HepG2 (cell line): ENCODE results near the gene KCTD21. TPM values are rescaled to one million over a fixed set of nuclear protein-coding genes. Genes with fewer than 3 reads are reported as not detected.

Experiments
- ETV5 ChIP-seq: IDR thresholded peaks from 2 replicates; pipeline ENCODE4 v1.6.1; 2018; ENCODE audit warnings: missing biosample characterization, missing genetic modification reagents, inconsistent platforms, borderline replicate concordance
- GATAD2A ChIP-seq: IDR thresholded peaks from 2 replicates; pipeline ENCODE4 v1.6.1; 2016
- HOXA3 ChIP-seq: sonication (generic); formaldehyde crosslinking; IDR thresholded peaks from 2 replicates; pipeline ENCODE4 v1.5.0; 2020; ENCODE audit warnings: missing genetic modification reagents
- POLR2G ChIP-seq: fragments of 200-400 bp; formaldehyde crosslinking; IDR thresholded peaks from 2 replicates; pipeline ENCODE4 v1.6.1; 2018; ENCODE audit warnings: mild to moderate bottlenecking, low read depth, low read length, moderate library complexity
- SCMH1 ChIP-seq: sonication (generic); formaldehyde crosslinking; IDR thresholded peaks from 2 replicates; pipeline ENCODE4 v1.9.0; 2021; ENCODE audit warnings: missing genetic modification reagents, mild to moderate bottlenecking, borderline replicate concordance
- TFE3 ChIP-seq: IDR thresholded peaks from 2 replicates; pipeline ENCODE4 v1.6.1; 2016
- ZBTB20 ChIP-seq: sonication (generic); formaldehyde crosslinking; IDR thresholded peaks from 2 replicates; pipeline ENCODE4 v1.8.1; 2023; ENCODE audit warnings: missing genetic modification reagents, low read depth, mild to moderate bottlenecking, borderline replicate concordance
- ZKSCAN8 ChIP-seq: IDR thresholded peaks from 2 replicates; pipeline ENCODE4 v1.6.1; 2016; ENCODE audit warnings: borderline replicate concordance, missing genetic modification reagents, missing compliant biosample characterization
- ZSCAN21 ChIP-seq: sonication (generic); formaldehyde crosslinking; IDR thresholded peaks from 2 replicates; pipeline ENCODE4 v1.8.0; 2022; ENCODE audit warnings: mild to moderate bottlenecking, missing genetic modification reagents, moderate library complexity, borderline replicate concordance
- polyA plus RNA-seq, 8 experiments: library from polyadenylated mRNA; depleted of rRNA in 3 of 8; stranded (reverse) in 7 of 8; unstranded in 1 of 8; fragments of >200 nt; fragmentation: Illumina TruSeq in 4 of 8; extraction: Trizol in 4 of 8; gene quantifications; 2 replicates each; pipeline versions ENCODE4 v1.2.1 to v1.2.3, GENCODE V29; 2011 to 2016; ENCODE audit warnings: low read depth in 4 of 8, missing spikeins in 1 of 8, mixed read lengths in 1 of 8; ENCODE audit not compliant: insufficient read depth in 1 of 8
- total RNA-seq, 5 experiments: library from RNA; depleted of rRNA; stranded (reverse); fragments of >200 nt; fragmentation: Illumina TruSeq; extraction: Trizol; gene quantifications; 2 replicates each; pipeline ENCODE4 v1.2.3, GENCODE V29; 2016; ENCODE audit warnings: low read depth in 1 of 5
- TF ChIP-seq, protein P1 (sequence below): sonication (generic); formaldehyde crosslinking; IDR thresholded peaks from 2 replicates; pipeline ENCODE4 v1.5.0; 2020; ENCODE audit warnings: mild to moderate bottlenecking, missing genetic modification reagents
- TF ChIP-seq, protein P2 (sequence below): sonication (generic); formaldehyde crosslinking; IDR thresholded peaks from 2 replicates; pipeline ENCODE4 v1.5.1; 2020; ENCODE audit warnings: mild to moderate bottlenecking, missing genetic modification reagents, borderline replicate concordance
- TF ChIP-seq, protein P3 (sequence below), 2 experiments: fragments of 450-650 bp in 1 of 2; sonication (generic) in 1 of 2; formaldehyde crosslinking in 1 of 2; IDR thresholded peaks; 2 replicates each; pipeline versions ENCODE4 v1.6.1 to v1.8.0; 2016 to 2022; ENCODE audit warnings: antibody characterized with exemption in 1 of 2, mild to moderate bottlenecking in 1 of 2, missing genetic modification reagents in 1 of 2

Gene KCTD21
- total and polyA plus RNA-seq, 2 of the 13 experiments (the other 11 are each of a cell fraction or from before 2014, with no cell fraction given): 3.1 to 13.5 TPM

- TF ChIP-seq, protein P1, sequence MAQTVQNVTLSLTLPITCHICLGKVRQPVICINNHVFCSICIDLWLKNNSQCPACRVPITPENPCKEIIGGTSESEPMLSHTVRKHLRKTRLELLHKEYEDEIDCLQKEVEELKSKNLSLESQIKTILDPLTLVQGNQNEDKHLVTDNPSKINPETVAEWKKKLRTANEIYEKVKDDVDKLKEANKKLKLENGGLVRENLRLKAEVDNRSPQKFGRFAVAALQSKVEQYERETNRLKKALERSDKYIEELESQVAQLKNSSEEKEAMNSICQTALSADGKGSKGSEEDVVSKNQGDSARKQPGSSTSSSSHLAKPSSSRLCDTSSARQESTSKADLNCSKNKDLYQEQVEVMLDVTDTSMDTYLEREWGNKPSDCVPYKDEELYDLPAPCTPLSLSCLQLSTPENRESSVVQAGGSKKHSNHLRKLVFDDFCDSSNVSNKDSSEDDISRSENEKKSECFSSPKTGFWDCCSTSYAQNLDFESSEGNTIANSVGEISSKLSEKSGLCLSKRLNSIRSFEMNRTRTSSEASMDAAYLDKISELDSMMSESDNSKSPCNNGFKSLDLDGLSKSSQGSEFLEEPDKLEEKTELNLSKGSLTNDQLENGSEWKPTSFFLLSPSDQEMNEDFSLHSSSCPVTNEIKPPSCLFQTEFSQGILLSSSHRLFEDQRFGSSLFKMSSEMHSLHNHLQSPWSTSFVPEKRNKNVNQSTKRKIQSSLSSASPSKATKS (CRISPR knock-in tag): 0 out of 2 replicates have a peak, but pooled peaks have one; percentile 84
- TF ChIP-seq TFE3 (CRISPR knock-in tag) (peak; percentile 13), ZSCAN21 (CRISPR knock-in tag) (no peak; the same call in none of the 2 replicates), ETV5 (CRISPR knock-in tag) (peak; percentile 60; the same call in 1 of the 2 replicates), ZBTB20 (CRISPR knock-in tag) (peak; percentile 90; the same call in 1 of the 2 replicates), ZKSCAN8 (CRISPR knock-in tag) (peak; percentile 35; the same call in 1 of the 2 replicates), HOXA3 (CRISPR knock-in tag) (peak; percentile 48; the same call in 1 of the 2 replicates), SCMH1 (no peak), POLR2G (peak; percentile 82), GATAD2A (CRISPR knock-in tag) (no peak)
- TF ChIP-seq, protein P2, sequence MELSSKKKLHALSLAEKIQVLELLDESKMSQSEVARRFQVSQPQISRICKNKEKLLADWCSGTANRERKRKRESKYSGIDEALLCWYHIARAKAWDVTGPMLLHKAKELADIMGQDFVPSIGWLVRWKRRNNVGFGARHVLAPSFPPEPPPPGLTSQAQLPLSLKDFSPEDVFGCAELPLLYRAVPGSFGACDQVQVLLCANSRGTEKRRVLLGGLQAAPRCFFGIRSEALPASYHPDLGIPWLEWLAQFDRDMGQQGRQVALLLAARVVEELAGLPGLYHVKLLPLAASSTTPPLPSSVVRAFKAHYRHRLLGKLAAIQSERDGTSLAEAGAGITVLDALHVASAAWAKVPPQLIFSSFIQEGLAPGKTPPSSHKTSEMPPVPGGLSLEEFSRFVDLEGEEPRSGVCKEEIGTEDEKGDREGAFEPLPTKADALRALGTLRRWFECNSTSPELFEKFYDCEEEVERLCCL (CRISPR knock-in tag): 0 out of 2 replicates have a peak, but pooled peaks have one; percentile 70
- TF ChIP-seq, protein P3, sequence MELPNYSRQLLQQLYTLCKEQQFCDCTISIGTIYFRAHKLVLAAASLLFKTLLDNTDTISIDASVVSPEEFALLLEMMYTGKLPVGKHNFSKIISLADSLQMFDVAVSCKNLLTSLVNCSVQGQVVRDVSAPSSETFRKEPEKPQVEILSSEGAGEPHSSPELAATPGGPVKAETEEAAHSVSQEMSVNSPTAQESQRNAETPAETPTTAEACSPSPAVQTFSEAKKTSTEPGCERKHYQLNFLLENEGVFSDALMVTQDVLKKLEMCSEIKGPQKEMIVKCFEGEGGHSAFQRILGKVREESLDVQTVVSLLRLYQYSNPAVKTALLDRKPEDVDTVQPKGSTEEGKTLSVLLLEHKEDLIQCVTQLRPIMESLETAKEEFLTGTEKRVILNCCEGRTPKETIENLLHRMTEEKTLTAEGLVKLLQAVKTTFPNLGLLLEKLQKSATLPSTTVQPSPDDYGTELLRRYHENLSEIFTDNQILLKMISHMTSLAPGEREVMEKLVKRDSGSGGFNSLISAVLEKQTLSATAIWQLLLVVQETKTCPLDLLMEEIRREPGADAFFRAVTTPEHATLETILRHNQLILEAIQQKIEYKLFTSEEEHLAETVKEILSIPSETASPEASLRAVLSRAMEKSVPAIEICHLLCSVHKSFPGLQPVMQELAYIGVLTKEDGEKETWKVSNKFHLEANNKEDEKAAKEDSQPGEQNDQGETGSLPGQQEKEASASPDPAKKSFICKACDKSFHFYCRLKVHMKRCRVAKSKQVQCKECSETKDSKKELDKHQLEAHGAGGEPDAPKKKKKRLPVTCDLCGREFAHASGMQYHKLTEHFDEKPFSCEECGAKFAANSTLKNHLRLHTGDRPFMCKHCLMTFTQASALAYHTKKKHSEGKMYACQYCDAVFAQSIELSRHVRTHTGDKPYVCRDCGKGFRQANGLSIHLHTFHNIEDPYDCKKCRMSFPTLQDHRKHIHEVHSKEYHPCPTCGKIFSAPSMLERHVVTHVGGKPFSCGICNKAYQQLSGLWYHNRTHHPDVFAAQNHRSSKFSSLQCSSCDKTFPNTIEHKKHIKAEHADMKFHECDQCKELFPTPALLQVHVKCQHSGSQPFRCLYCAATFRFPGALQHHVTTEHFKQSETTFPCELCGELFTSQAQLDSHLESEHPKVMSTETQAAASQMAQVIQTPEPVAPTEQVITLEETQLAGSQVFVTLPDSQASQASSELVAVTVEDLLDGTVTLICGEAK (IDR thresholded peaks at IDR 0.05): no peak
- TF ChIP-seq, protein P3 (CRISPR knock-in tag; IDR thresholded peaks at IDR 0.05): peak; percentile 59; the same call in 1 of the 2 replicates
Measured at GRCh38 chr11:78188286-78189173, at the start of gene KCTD21, which contains the start of gene USP35 (continued).
